ENCODE results near the gene FHAD1.

The FHAD1 gene

DNA sequence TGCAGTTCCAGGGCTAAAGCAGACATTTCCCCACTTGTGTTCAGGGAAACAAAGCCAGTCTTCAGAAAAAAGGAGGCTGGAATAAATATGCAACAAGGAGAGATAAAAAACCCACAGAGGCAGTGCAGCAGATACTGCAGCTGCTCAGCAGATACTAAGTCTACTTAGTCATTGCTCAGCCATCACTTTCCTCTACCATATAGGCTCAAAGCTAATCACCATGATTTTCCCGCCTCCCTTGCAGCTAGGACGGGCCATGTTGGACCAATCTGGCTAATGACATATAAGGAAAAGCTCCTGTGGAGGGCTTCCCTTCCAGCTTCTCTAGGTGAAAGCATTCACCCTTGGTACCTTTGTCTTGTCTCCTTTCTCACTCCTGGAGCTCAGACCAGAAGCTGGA, 152.7 kb downstream of the FHAD1 start:
- no peak for DNase-seq (ENCODE audit: low read depth in 2 of 2)

DNA sequence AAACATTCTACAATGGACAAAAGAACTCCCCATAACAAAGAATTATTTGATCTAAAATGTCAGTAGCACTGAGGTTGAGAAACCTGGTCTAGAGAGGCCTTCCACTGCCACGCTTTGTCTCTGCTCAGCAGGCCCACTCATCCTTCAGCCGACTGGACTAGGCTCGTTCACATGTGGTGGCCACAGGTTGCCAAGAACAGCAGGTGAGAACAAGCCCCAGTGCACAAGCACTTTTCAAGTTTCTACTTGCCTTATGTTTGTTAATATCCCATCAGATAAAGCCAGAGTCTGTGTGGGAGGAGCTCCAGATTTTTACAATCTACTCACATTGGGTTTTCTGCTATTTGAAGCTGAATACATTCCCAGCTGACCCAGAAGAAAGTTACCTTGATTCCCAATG, 153.6 kb downstream of the FHAD1 start:
- no peak for DNase-seq (ENCODE audit: low read depth in 2 of 2)

GRCh38 chr1:15401391-15402055, 154.5 kb downstream of the FHAD1 start:
- no peak for DNase-seq (ENCODE audit: low read depth in 2 of 2)

- no peak for DNase-seq (ENCODE audit: low read depth in 2 of 2)
Measured at GRCh38 chr1:15402809-15403450, 155.9 kb downstream of the FHAD1 start.

DNA sequence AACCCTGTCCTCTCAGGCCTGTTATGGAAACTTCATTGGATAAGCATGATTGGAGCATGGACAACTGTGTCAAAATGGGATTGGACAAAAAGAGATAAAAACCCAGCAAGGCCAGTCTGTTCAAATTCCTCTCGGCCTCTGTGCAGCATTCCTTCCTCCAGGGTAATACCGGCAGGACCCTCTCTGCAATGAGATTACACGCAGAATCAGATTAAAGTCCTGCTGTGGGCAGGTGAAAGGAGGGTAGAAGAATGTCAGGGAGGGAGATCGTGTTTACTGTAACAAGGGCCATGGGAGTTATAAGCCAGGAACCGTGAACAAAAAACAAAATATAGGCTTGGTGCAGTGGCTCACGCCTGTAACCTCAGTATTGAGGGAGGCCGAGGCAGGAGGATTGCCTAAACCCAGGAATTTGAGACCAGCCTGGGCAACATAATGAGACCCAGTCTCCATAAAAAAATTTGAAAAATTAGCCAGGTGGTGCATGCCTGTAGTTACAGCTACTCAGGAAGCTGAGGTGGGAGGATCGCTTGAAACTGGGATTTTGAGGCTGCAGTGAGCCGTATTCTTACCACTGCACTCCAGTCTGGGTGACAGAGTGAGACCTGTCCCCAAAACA, 157.0 kb downstream of the FHAD1 start:
- no peak for DNase-seq (ENCODE audit: low read depth in 2 of 2)

GRCh38 chr1:15405106-15405850, 158.3 kb downstream of the FHAD1 start:
- DNase-seq (ENCODE audit: low read depth in 2 of 2), result no peak

GRCh38 chr1:15406614-15407559, 159.9 kb downstream of the FHAD1 start:
- DNase-seq (ENCODE audit: low read depth in 2 of 2), result no peak

DNA sequence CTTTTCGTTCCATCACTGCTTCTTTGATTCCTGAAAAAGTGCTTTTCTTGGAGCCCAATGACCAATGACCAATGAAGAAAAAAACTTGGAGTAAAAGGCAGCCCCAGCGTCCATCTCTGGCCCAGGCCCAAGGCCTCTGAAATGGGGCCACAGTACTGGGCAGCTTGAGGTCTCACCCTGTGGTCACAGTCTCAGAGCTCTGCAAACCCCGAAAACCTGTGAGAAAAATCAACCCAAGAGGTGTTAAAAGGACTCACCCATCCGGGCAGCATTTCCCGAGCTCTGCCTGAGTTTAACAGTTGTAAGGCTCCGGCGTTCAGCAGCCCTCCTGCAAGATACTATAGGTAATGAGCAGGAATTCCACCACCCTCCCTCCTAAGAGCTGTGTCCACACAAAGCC, 160.6 kb downstream of the FHAD1 start:
- DNase-seq (ENCODE audit: low read depth in 2 of 2), result no peak

DNA sequence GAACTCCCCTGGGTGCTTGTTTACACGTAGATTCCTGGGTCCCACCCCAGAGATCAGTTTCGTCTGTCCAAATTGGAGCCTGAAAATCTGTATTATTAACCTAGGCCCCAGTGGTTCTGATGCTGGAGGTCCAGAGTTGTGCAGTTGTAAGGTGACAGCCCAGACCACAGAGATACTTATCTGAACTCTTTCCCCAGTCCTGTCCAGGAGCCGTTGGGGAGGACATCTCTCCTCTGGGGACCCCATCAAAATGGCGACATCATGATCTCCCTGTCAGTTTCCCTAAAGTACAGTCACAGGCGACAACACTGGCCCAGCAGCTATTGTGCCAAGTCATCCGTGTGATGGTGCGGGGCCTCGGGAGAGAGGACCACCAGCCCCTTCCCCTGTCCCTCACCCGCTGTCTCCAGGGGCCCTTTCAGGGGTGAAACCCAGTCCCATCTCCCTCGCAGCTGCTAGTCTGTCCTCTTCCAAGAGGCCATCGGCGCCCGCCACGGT, 161.9 kb downstream of the FHAD1 start:
- DNase-seq (ENCODE audit: low read depth in 2 of 2), result no peak

DNA sequence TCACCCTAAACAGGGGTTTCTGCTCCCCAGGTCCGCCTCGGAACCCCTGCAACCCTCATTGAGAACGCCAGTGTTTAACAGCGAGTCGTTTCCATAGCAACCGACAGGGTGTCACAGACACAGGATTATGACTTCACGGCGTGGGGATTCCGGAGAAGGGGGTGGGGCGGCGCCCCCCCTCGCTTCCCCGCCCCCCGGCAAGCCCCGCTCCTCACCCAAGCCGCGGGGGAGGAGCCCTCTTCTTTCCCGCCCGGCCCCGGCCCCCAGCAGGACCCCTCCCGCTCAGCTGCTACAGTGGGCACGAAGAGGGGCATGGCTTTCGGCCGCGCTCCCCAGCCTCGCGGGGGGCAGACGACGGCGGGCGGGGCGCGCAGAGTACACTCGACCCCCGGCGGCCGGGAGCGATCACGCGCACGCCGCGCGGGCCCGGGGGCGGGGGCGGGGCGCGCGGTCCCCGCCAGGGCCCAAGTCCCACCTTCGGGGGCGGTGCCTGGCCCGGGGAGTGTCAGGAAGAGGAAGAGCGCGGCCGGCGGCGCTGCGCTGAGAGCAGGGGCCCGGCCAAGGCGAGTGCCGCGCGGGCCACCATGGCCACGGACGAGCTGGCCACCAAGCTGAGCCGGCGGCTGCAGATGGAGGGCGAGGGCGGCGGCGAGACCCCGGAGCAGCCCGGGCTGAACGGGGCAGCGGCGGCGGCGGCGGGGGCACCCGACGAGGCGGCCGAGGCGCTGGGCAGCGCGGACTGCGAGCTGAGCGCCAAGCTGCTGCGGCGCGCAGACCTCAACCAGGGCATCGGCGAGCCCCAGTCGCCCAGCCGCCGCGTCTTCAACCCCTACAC, 162.6 kb downstream of the FHAD1 start, which contains the start of gene EFHD2:
EFHD2 (plus strand) TSS at position 501 of the 835 bp plus-strand sequence; CDS start at position 585, 84 bp downstream.
- peak; percentile 72 to 83 for DNase-seq (ENCODE audit: low read depth in 2 of 2)

- DNase-seq (ENCODE audit: low read depth in 2 of 2), result peak in 1 of 2 donors; percentile 13
Measured at GRCh38 chr1:15410223-15410883, 163.3 kb downstream of the FHAD1 start.

- no peak for DNase-seq (ENCODE audit: low read depth in 2 of 2)
Measured at GRCh38 chr1:15410884-15411245, 163.8 kb downstream of the FHAD1 start.

- peak in 1 of 2 donors; percentile 33 for DNase-seq (ENCODE audit: low read depth in 2 of 2)
Measured at GRCh38 chr1:15411593-15412137, 164.6 kb downstream of the FHAD1 start.

- peak in 1 of 2 donors; percentile 54 for DNase-seq (ENCODE audit: low read depth in 2 of 2)
Measured at GRCh38 chr1:15412175-15412800, 165.3 kb downstream of the FHAD1 start.

DNA sequence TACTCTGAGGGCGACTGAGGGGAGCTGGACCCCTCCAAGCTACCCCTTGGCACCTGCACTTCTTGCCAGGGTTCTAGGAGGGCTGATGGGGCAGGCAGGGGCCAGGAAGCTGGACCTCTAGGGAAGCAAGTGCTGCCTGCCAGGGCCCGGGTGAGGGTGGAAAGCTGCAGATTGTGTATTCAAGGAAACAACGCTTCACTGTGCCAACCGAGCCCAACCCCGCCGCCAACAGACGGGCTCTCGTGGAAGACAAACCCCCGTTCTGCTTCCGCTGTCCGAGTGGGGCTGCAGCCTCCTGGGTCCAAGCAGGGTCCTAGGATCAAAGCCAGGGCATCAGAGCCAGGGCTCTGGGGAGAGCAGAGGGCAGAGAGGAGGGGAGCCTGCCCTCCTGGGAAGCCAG, 165.8 kb downstream of the FHAD1 start:
- no peak for DNase-seq (ENCODE audit: low read depth in 2 of 2)

DNA sequence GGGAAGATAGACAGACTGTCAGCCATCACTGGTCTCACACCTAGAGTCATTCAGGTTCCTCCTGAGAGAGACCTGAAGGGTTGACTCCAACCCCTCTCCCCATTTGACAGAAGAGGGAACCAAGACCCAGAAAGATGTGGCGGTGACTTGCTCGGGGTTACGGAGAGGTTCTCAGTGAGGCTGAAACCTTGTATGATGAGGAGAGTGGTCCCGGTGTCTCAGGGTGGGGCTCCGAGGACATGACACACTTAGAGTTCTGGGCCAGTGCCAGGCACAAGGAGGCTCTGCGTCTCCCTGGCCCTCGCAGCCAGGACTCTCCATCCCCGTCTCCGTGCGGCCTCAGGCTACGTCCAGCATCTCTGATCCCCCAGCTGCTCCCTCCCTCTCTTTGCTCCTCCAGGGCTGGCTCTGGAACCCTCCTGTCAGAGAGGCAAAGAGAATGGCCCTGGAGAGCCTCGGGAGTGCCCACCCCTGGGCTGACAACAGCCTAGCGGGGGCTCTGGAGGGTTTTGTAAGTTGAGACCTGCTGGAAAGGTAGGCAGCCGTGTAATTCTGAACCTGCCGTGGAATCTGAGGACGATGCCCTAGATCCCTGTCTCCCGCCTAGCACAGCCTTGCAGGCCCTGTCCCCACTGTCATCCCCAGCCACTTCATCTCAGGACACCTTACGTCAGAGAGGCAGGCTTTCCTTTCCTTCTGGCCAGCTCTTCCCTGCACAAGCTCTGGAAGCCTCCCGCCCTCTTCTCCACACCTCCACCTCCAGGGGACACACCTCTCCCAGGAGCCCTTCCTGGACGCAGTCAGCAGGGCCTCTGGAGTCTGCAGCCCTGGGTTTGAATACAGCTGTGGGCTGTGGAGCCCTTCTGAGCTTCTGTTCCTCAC, 166.8 kb downstream of the FHAD1 start:
- no peak for DNase-seq (ENCODE audit: low read depth in 2 of 2)

DNA sequence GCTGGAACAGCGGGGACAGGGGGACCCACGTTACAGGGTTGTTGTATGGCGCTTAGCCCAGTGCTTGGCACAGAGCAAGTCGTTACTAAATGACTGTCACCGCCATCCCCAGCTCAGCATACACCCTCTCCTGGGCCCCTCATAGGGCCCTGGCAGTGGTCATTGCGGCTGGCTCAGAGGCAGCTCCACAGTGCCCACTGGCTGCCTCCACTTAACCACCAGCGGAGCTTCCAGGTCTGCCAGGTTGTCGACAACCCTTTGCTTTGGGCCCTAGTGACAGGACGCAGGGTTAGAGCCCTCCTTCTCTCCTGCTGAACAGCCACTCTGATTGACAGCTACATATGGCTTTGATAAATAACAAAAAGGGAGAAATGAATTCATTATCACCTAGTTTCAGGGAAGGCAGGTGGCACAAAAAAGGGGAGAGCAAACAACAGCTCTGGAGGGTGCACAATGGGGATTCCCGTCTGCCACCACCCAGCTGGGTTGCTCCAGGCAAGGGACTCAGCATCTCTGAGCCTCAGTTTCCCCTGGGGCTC, 167.5 kb downstream of the FHAD1 start:
- DNase-seq (ENCODE audit: low read depth in 2 of 2), result no peak
